ENCODE measurements around the gene TNFRSF6B. TPM values are rescaled to one million over a fixed set of nuclear protein-coding genes. Genes with fewer than 3 reads are reported as not detected.
A peak's percentile ranks its signal among the peaks of the same experiment; 100 is the strongest.

The TNFRSF6B gene
- total RNA-seq, 1 donor, result 2.9 TPM

DNA sequence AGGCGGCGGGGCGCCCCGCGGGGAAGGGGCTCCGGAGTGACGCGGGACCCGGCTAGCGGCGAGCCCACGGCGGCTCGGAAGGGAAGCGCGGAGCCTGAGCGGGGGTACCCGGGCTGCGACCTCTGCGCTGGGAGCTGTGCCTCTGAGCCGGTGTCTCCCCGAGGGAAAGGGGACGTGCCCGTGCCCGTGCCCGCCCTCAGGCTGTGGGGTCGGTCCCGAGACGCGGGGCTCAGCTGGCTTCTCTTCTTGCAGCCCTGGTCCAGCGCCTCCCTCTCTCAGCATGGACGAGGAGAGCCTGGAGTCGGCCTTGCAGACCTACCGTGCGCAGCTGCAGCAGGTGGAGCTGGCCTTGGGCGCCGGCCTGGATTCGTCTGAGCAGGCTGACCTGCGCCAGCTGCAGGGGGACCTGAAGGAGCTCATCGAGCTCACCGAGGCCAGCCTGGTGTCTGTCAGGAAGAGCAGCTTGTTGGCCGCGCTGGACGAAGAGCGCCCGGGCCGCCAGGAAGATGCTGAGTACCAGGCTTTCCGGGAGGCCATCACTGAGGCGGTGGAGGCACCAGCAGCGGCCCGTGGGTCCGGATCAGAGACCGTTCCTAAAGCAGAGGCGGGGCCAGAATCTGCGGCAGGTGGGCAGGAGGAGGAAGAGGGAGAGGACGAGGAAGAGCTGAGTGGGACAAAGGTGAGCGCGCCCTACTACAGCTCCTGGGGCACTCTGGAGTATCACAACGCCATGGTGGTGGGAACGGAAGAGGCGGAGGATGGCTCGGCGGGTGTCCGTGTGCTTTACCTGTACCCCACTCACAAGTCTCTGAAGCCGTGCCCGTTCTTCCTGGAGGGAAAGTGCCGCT, 12.1 kb downstream of the TNFRSF6B start:
- DNase-seq (ENCODE audit: insufficient read length, low spot score, missing footprints), result peak; percentile 87
- peak overlapping the region; percentile 56 for H3K27ac ChIP-seq (ENCODE audit: low read depth, low read length)
- H3K79me2 ChIP-seq (ENCODE audit: insufficient read depth, low read length), result peaks cover 94% of the 10 kb centered on the region
- peaks cover 14% of the 10 kb centered on the region for H4K20me1 ChIP-seq (ENCODE audit: insufficient read depth, low read length)
- H3K36me3 ChIP-seq (ENCODE audit: insufficient read depth, low read length), result peaks cover 54% of the 10 kb centered on the region
- H3K4me1 ChIP-seq (ENCODE audit: insufficient read depth, low read length), result peaks cover 18% of the 10 kb centered on the region
- H3K4me2 ChIP-seq (ENCODE audit: insufficient read depth, low read length), result peak overlapping the region; percentile 85
- H3K4me3 ChIP-seq (ENCODE audit: insufficient read depth, low read length), result peak overlapping the region; percentile 87
- TF ChIP-seq, protein P1, sequence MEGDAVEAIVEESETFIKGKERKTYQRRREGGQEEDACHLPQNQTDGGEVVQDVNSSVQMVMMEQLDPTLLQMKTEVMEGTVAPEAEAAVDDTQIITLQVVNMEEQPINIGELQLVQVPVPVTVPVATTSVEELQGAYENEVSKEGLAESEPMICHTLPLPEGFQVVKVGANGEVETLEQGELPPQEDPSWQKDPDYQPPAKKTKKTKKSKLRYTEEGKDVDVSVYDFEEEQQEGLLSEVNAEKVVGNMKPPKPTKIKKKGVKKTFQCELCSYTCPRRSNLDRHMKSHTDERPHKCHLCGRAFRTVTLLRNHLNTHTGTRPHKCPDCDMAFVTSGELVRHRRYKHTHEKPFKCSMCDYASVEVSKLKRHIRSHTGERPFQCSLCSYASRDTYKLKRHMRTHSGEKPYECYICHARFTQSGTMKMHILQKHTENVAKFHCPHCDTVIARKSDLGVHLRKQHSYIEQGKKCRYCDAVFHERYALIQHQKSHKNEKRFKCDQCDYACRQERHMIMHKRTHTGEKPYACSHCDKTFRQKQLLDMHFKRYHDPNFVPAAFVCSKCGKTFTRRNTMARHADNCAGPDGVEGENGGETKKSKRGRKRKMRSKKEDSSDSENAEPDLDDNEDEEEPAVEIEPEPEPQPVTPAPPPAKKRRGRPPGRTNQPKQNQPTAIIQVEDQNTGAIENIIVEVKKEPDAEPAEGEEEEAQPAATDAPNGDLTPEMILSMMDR (IDR thresholded peaks at IDR 0.05; ENCODE audit: extremely low read depth, low read depth, low read length), result no peak
- H3K27me3 ChIP-seq (ENCODE audit: insufficient read depth, low read length), result no peaks in the 10 kb centered on the region
- no peaks in the 10 kb centered on the region for H3K9me3 ChIP-seq (ENCODE audit: low read depth, low read length)
- H2AFZ ChIP-seq (ENCODE audit: low read length), result no peak overlapping the region

DNA sequence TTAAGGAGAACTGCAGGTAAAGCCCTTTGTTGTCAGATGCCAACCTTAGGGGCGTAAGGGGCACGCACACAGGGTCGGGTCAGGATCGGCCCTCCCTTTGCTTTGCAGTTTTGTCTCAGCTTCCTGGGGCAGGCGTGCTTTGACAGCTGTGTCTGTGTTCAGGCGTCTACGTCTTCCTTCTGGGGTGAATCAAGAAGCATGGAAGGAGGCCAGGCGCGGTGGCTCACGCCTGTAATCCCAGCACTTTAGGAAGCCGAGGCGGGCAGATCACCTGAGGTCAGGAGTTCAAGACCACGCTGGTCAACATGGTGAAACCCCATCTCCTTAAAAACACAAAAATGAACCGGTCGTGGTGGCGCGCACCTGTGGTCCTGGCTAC, 12.7 kb downstream of the TNFRSF6B start:
- H3K79me2 ChIP-seq (ENCODE audit: insufficient read depth, low read length), result peaks cover 97% of the 10 kb centered on the region
- H3K4me1 ChIP-seq (ENCODE audit: insufficient read depth, low read length), result peaks cover 18% of the 10 kb centered on the region
- H3K9me3 ChIP-seq (ENCODE audit: low read depth, low read length), result no peaks in the 10 kb centered on the region
- no peak overlapping the region for H2AFZ ChIP-seq (ENCODE audit: low read length)
- TF ChIP-seq, protein P1 (IDR thresholded peaks at IDR 0.05; ENCODE audit: extremely low read depth, low read depth, low read length), result no peak
- peaks cover 14% of the 10 kb centered on the region for H4K20me1 ChIP-seq (ENCODE audit: insufficient read depth, low read length)
- no peaks in the 10 kb centered on the region for H3K27me3 ChIP-seq (ENCODE audit: insufficient read depth, low read length)
- peaks cover 56% of the 10 kb centered on the region for H3K36me3 ChIP-seq (ENCODE audit: insufficient read depth, low read length)
- no peak overlapping the region for H3K27ac ChIP-seq (ENCODE audit: low read depth, low read length)
- H3K4me3 ChIP-seq (ENCODE audit: insufficient read depth, low read length), result peak overlapping the region; percentile 87
- peak; percentile 51 for DNase-seq (ENCODE audit: insufficient read length, low spot score, missing footprints)
- H3K4me2 ChIP-seq (ENCODE audit: insufficient read depth, low read length), result peak overlapping the region; percentile 85

DNA sequence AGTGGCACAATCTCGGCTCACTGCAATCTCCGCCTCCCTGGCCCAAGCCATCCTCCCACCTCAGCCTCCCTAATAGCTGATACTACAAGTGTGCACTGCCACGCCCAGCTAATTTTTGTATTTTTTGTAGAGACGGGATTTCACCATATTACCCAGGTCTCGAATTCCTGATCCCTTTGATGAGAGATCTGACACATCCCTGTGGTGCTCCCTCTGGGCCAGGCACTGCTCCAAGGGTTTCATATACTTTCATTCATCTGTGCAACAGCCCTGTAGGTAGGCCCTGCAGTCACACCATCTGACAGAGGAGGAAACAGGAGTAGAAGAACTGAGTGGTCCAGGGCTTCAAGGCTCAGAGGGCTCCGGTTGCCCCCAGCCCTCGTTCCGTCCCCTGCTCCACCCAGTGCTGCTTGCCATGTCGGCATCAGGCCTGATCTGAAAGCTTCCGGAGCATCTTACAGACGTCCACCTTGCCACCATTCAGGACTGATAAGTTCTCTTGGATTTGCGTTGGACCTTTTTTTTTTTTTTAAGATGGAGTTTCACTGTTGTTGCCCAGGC, 14.7 kb downstream of the TNFRSF6B start:
- DNase-seq (ENCODE audit: insufficient read length, low spot score, missing footprints), result peak; percentile 41
- TF ChIP-seq, protein P1 (IDR thresholded peaks at IDR 0.05; ENCODE audit: extremely low read depth, low read depth, low read length), result no peak
- Histone ChIP-seq H4K20me1 (ENCODE audit: insufficient read depth, low read length) (peaks cover 14% of the 10 kb centered on the region), H3K4me2 (ENCODE audit: insufficient read depth, low read length) (no peak overlapping the region), H3K27ac (ENCODE audit: low read depth, low read length) (no peak overlapping the region), H3K36me3 (ENCODE audit: insufficient read depth, low read length) (peaks cover 47% of the 10 kb centered on the region), H3K4me3 (ENCODE audit: insufficient read depth, low read length) (no peak overlapping the region), H3K9me3 (ENCODE audit: low read depth, low read length) (peaks cover 3% of the 10 kb centered on the region), H2AFZ (ENCODE audit: low read length) (no peak overlapping the region), H3K4me1 (ENCODE audit: insufficient read depth, low read length) (peaks cover 17% of the 10 kb centered on the region), H3K79me2 (ENCODE audit: insufficient read depth, low read length) (peaks cover 97% of the 10 kb centered on the region), H3K27me3 (ENCODE audit: insufficient read depth, low read length) (no peaks in the 10 kb centered on the region)

DNA sequence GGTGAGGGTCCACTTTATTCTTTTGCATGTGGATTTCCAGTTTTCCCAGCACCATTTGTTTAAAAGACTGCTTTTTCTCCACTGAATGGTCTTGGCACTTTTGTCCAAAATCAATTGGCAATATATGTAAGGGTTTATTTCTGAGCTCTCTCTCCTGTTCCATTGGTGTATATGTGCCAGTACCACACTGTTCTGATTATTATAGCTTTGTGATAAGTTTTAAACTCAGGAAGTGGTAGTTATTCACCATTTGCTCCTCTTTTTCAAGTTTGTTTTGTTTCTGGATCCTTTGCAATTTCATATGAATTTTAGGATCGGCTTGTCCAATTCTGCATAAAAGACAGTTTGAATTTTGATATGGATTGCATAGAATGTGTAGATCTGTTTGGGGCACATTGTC, 15.7 kb downstream of the TNFRSF6B start:
- TF ChIP-seq, protein P1 (IDR thresholded peaks at IDR 0.05; ENCODE audit: extremely low read depth, low read depth, low read length), result no peak
- Histone ChIP-seq H4K20me1 (ENCODE audit: insufficient read depth, low read length) (peaks cover 14% of the 10 kb centered on the region), H3K79me2 (ENCODE audit: insufficient read depth, low read length) (peaks cover 96% of the 10 kb centered on the region), H3K4me3 (ENCODE audit: insufficient read depth, low read length) (no peak overlapping the region), H2AFZ (ENCODE audit: low read length) (no peak overlapping the region), H3K27ac (ENCODE audit: low read depth, low read length) (no peak overlapping the region), H3K4me1 (ENCODE audit: insufficient read depth, low read length) (peaks cover 8% of the 10 kb centered on the region), H3K4me2 (ENCODE audit: insufficient read depth, low read length) (no peak overlapping the region), H3K36me3 (ENCODE audit: insufficient read depth, low read length) (peaks cover 43% of the 10 kb centered on the region), H3K9me3 (ENCODE audit: low read depth, low read length) (peaks cover 3% of the 10 kb centered on the region), H3K27me3 (ENCODE audit: insufficient read depth, low read length) (no peaks in the 10 kb centered on the region)
- DNase-seq (ENCODE audit: insufficient read length, low spot score, missing footprints), result peak; percentile 34
